Measurements from ENCODE around the gene MTIF3.

The MTIF3 gene

DNA sequence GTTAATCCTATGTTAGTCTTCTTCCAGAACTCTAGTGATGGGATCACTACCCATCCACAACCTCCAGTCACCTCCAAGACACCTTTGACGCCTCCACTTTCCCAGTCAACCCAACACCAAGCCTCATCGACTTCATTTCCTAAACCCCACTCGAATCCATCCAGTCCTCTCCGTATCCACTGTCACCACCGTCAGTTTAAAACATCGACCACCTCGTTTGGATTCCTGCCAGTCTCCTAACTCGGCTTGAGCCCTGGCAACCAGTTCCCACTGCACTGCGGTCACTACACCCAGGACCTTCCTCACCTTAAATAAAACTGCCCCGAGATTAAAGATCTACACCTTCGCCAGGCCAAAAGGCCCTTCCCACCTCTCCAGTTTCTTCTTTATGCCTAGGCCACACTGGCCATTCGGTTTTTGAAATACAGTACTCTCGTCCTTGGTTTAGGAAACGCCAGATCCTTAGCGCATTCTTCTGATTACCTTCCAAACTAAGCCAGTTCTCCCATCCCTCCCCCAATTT lies 1.2 kb downstream of the MTIF3 start:
- Histone ChIP-seq H3K9me3 (replicated peaks; ENCODE audit: low read length) (no peaks in the 10 kb centered on the region), H3K27me3 (ENCODE audit: control insufficient read depth, insufficient read depth, low read length) (peaks cover 11% of the 10 kb centered on the region), H3K36me3 (ENCODE audit: insufficient read depth, low read length) (no peaks in the 10 kb centered on the region), H3K4me1 (ENCODE audit: control insufficient read depth, insufficient read depth, low read length) (peaks cover 12% of the 10 kb centered on the region), H3K4me3 (ENCODE audit: low read length) (peak overlapping the region; percentile 96), H3K9ac (ENCODE audit: low read depth, low read length) (peak overlapping the region; percentile 95), H3K4me2 (ENCODE audit: low read length) (peak overlapping the region; percentile 91)

DNA sequence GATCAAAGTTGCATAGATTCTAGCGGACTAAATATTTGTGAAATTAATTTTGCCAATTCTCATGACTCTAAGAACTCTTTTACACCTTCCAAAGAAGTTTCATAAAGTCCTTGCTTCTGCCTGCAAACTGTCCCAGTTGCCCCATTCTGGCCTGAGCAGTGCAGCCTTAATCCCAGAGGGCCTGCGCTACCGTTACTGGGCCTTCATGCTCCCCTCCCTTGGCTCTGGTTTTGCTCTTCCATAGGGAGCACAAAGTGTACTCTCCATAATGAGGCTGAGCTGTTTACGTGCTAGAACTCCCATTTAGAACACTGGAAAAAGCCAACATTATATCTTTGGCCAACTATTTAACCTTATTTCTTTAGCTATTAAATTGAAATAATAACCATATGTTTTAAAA lies 2.1 kb downstream of the MTIF3 start:
- H3K4me1 ChIP-seq (ENCODE audit: control insufficient read depth, insufficient read depth, low read length) = peaks cover 12% of the 10 kb centered on the region

DNA sequence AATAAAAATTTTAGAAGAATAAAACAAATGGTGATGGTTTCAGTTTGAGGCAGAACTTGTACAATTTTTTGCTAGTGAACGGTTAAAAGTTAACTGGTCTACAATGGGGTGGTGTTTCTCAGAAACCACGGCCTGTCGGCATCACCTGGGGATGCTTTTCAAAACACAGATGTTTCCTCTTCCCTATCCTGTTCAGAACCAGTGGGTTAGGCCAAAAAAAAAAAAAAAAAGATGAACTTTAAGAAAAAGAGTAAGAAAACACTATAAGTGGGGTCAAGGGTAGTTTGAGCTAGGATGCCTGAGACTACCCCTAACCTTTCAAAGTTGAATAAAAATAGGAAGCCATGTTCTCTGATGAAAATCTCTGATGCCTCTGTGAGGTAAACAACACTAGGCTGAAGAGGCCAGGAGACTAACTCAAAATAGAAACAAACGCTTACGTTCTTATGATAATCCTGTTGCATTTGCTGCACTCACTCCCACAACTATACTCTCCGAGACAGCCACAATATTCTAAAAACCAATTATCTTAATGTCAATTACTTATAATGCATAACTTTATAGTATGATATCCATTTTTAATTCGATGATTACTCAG lies 3.3 kb downstream of the MTIF3 start:
- Histone ChIP-seq H3K27me3 (ENCODE audit: control insufficient read depth, insufficient read depth, low read length) (peaks cover 2% of the 10 kb centered on the region), H3K4me1 (ENCODE audit: control insufficient read depth, insufficient read depth, low read length) (peaks cover 12% of the 10 kb centered on the region), H3K9ac (ENCODE audit: low read depth, low read length) (no peak overlapping the region), H3K9me3 (replicated peaks; ENCODE audit: low read length) (no peaks in the 10 kb centered on the region), H3K36me3 (ENCODE audit: insufficient read depth, low read length) (peaks cover 6% of the 10 kb centered on the region), H3K4me3 (ENCODE audit: low read length) (no peak overlapping the region), H3K4me2 (ENCODE audit: low read length) (no peak overlapping the region)

More for the DNA sequence above, 2.1 kb downstream of the MTIF3 start:
- H3K36me3 ChIP-seq (ENCODE audit: insufficient read depth, low read length) = no peaks in the 10 kb centered on the region
- H3K4me3 ChIP-seq (ENCODE audit: low read length) = no peak overlapping the region
- H3K9ac ChIP-seq (ENCODE audit: low read depth, low read length) = no peak overlapping the region
- H3K4me2 ChIP-seq (ENCODE audit: low read length) = no peak overlapping the region
- peaks cover 2% of the 10 kb centered on the region for H3K27me3 ChIP-seq (ENCODE audit: control insufficient read depth, insufficient read depth, low read length)
- no peaks in the 10 kb centered on the region for H3K9me3 ChIP-seq (replicated peaks; ENCODE audit: low read length)

DNA sequence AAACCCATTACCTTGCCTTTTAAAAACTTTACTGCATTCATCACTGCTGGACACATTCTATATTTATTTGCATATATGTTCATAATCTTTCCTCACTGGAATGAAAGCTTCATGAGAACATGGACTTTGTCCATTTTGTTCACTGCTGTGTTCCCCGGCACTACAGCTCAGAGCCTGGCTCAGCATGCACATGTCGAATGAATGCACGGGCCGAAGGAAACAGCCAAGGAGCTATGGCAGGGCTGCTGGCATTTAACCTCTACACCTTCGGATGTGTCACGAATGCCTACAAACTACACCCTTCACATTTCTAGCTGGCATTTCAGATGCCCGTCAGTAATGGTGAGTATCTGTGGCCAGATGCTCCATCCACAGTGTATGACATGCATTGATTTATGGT lies 7.6 kb downstream of the MTIF3 start:
- Histone ChIP-seq H3K36me3 (ENCODE audit: insufficient read depth, low read length) (peaks cover 14% of the 10 kb centered on the region), H3K4me2 (ENCODE audit: low read length) (no peak overlapping the region), H3K27me3 (ENCODE audit: control insufficient read depth, insufficient read depth, low read length) (no peaks in the 10 kb centered on the region), H3K4me1 (ENCODE audit: control insufficient read depth, insufficient read depth, low read length) (no peaks in the 10 kb centered on the region), H3K4me3 (ENCODE audit: low read length) (no peak overlapping the region), H3K9me3 (replicated peaks; ENCODE audit: low read length) (no peaks in the 10 kb centered on the region), H3K9ac (ENCODE audit: low read depth, low read length) (no peak overlapping the region)

DNA sequence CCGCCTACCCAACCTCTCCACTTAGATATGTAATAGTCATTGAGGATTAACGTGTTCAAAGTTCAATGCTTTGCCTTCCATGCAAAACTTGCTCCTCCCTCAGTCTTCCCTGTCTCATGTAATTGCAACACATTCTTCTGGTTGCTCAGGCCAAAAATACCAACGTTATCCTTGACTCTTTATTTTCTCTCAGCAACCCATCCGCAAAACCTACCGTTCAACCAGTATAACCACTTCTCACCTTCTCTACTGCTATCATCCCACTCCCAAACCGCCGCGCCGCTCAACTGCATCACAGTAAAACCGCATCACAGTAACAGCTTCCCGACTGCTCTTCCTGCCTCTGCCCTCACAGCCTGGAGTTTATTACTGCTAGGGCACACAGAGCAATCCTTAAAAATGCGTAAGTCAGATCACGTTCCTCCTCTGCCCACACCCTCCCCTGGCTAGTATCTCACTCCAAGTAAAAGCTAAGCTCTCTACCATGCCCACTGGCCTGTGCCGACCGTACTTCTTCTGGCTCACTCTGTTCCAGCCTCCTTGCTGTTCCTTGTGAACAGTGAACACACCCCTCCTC lies 8.2 kb downstream of the MTIF3 start:
- no peaks in the 10 kb centered on the region for H3K27me3 ChIP-seq (ENCODE audit: control insufficient read depth, insufficient read depth, low read length)
- H3K4me1 ChIP-seq (ENCODE audit: control insufficient read depth, insufficient read depth, low read length) = no peaks in the 10 kb centered on the region
- no peak overlapping the region for H3K9ac ChIP-seq (ENCODE audit: low read depth, low read length)
- H3K4me3 ChIP-seq (ENCODE audit: low read length) = no peak overlapping the region
- H3K9me3 ChIP-seq (replicated peaks; ENCODE audit: low read length) = no peaks in the 10 kb centered on the region
- peaks cover 16% of the 10 kb centered on the region for H3K36me3 ChIP-seq (ENCODE audit: insufficient read depth, low read length)
- H3K4me2 ChIP-seq (ENCODE audit: low read length) = no peak overlapping the region

DNA sequence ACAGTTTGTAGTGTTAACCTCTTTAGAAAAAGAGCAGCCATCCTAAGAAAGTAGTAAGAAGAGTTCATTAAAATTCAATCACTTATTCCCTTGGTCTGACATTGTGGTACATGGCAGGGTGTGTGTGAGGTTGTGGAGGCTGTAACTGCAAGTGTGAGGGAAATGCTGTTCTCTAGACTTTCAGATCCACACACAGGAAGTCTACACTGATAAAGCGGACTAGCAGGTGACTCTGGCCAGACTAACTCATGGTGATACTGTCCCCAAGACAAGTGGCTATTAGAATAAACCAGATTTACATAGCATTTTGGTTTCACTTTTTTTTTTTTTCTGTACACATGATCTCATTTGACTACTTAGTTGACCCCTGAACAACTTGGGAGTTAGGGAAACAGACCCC lies 10.0 kb downstream of the MTIF3 start:
- no peaks in the 10 kb centered on the region for H3K27me3 ChIP-seq (ENCODE audit: control insufficient read depth, insufficient read depth, low read length)
- no peak overlapping the region for H3K4me2 ChIP-seq (ENCODE audit: low read length)
- H3K4me3 ChIP-seq (ENCODE audit: low read length) = no peak overlapping the region
- no peaks in the 10 kb centered on the region for H3K4me1 ChIP-seq (ENCODE audit: control insufficient read depth, insufficient read depth, low read length)
- H3K9ac ChIP-seq (ENCODE audit: low read depth, low read length) = no peak overlapping the region
- H3K36me3 ChIP-seq (ENCODE audit: insufficient read depth, low read length) = peaks cover 27% of the 10 kb centered on the region
- no peaks in the 10 kb centered on the region for H3K9me3 ChIP-seq (replicated peaks; ENCODE audit: low read length)

DNA sequence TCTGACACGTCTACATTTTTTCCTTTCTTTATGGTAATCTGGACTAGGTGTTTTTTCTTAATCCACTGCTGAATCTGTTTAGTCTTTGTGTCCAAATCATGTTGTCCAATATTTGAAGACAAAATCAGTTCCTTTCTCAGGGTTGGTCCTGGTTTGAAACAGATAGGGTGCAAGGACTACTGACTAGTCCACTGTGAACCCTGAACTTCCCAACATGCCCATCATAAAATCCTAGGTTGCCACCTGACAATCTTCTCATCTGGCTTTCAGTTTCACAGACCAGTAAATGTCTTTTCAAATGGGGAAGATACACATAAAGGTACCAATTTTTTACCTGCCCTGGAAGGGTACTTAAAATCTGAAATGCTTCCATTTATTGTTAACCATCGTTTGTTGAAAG lies 13.2 kb downstream of the MTIF3 start:
- Histone ChIP-seq H3K4me3 (ENCODE audit: low read length) (no peak overlapping the region), H3K36me3 (ENCODE audit: insufficient read depth, low read length) (peaks cover 41% of the 10 kb centered on the region), H3K4me1 (ENCODE audit: control insufficient read depth, insufficient read depth, low read length) (no peaks in the 10 kb centered on the region), H3K9ac (ENCODE audit: low read depth, low read length) (no peak overlapping the region), H3K9me3 (replicated peaks; ENCODE audit: low read length) (no peaks in the 10 kb centered on the region), H3K4me2 (ENCODE audit: low read length) (no peak overlapping the region), H3K27me3 (ENCODE audit: control insufficient read depth, insufficient read depth, low read length) (no peaks in the 10 kb centered on the region)

DNA sequence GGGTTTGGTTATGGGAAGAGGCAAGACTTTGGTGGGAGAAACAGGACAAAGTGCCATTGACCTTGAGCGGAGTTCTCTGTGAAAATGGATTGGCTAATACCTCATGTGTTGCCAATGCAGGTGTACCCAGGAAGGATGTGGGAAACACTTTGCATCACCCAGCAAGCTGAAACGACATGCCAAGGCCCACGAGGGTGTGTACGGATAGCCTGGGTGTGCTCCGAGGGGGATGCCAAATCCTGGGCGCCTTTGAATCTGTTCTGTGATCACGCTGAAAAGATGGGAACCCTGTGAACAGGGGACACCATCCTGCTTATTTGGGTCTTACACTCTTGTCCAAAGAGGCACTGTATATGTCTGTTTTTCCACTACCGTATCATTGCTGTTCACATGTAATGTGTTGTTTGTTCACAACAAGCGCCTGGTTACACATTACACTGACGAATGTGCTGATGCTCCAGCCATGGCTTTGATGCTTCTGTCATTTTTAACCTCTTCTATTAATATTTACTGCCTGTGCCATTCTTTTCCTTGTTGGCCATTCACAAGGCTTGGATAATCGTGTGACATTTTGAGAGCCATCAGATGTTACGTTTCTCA lies 17.7 kb downstream of the MTIF3 start:
- H3K9ac ChIP-seq (ENCODE audit: low read depth, low read length) = no peak overlapping the region
- no peaks in the 10 kb centered on the region for H3K27me3 ChIP-seq (ENCODE audit: control insufficient read depth, insufficient read depth, low read length)
- H3K4me3 ChIP-seq (ENCODE audit: low read length) = no peak overlapping the region
- H3K36me3 ChIP-seq (ENCODE audit: insufficient read depth, low read length) = peaks cover 75% of the 10 kb centered on the region
- no peaks in the 10 kb centered on the region for H3K9me3 ChIP-seq (replicated peaks; ENCODE audit: low read length)
- no peaks in the 10 kb centered on the region for H3K4me1 ChIP-seq (ENCODE audit: control insufficient read depth, insufficient read depth, low read length)
- no peak overlapping the region for H3K4me2 ChIP-seq (ENCODE audit: low read length)

DNA sequence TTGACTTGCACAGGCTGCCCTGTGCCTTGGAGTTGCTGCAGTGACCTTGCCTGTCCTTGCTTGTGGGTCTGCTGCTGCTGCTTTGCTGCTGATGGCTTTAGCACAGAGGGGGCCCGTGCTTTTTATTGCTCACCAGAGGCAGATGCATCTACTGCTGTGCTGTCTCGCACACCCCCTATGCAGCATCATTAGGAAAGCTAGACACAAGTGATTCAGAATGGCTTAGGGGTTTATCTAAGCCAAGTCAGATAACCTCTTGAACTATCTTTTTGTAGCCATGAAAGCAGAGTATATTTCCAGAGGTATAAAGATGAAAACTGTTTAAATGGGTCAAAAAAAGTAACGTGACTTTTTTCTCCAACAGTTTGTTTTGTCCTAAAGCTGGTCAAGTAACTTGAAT lies 18.2 kb downstream of the MTIF3 start:
- no peaks in the 10 kb centered on the region for H3K9me3 ChIP-seq (replicated peaks; ENCODE audit: low read length)
- H3K36me3 ChIP-seq (ENCODE audit: insufficient read depth, low read length) = peaks cover 77% of the 10 kb centered on the region

DNA sequence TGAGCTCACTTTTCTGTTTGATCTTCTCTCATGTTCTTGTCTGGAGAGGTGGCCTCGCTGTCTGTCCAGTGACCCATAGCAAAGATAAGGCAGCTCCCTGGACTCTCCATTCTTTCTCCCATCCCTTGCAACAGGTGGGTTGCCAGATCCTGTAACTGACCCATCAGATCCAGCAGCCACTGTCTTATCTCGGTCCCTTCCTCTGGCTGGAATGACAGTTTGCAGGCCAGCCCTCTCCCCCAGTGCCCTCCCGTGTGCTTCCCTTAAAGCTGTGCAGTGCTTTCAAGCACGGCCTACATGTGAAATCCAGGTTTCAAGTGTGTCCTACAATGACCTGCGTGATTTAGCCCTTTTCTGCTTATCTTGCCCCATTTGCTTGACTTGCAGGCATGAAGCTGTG lies 22.2 kb downstream of the MTIF3 start:
- no peak overlapping the region for H3K4me3 ChIP-seq (ENCODE audit: low read length)
- no peaks in the 10 kb centered on the region for H3K27me3 ChIP-seq (ENCODE audit: control insufficient read depth, insufficient read depth, low read length)
- no peak overlapping the region for H3K4me2 ChIP-seq (ENCODE audit: low read length)
- no peak overlapping the region for H3K9ac ChIP-seq (ENCODE audit: low read depth, low read length)
- H3K36me3 ChIP-seq (ENCODE audit: insufficient read depth, low read length) = peaks cover 62% of the 10 kb centered on the region
- no peaks in the 10 kb centered on the region for H3K9me3 ChIP-seq (replicated peaks; ENCODE audit: low read length)
- peaks cover 30% of the 10 kb centered on the region for H3K4me1 ChIP-seq (ENCODE audit: control insufficient read depth, insufficient read depth, low read length)

More for the DNA sequence above, 18.2 kb downstream of the MTIF3 start:
- peaks cover 3% of the 10 kb centered on the region for H3K4me1 ChIP-seq (ENCODE audit: control insufficient read depth, insufficient read depth, low read length)
- no peak overlapping the region for H3K4me3 ChIP-seq (ENCODE audit: low read length)
- H3K4me2 ChIP-seq (ENCODE audit: low read length) = no peak overlapping the region
- no peaks in the 10 kb centered on the region for H3K27me3 ChIP-seq (ENCODE audit: control insufficient read depth, insufficient read depth, low read length)
- H3K9ac ChIP-seq (ENCODE audit: low read depth, low read length) = no peak overlapping the region

DNA sequence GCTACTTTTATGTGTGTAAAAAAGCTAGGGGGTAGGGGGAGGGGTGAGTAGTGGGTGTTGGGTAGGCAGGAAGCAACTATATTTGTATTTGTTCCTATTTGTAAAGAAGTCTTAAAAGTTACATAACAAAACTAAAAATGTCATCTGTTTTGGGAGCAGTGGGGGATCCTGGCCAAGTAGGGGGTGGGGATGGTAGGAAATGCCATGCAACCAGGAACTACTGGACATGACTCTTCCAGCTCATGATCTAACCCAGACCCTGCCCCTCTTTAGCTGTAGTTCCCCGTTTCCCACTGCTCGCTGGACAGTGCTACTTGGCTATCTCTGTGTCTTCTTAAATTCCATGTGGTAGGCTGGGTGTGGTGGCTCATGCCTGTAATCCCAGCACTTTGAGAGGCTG lies 22.7 kb downstream of the MTIF3 start:
- H3K27me3 ChIP-seq (ENCODE audit: control insufficient read depth, insufficient read depth, low read length) = no peaks in the 10 kb centered on the region
- H3K4me2 ChIP-seq (ENCODE audit: low read length) = no peak overlapping the region
- no peak overlapping the region for H3K4me3 ChIP-seq (ENCODE audit: low read length)
- no peak overlapping the region for H3K9ac ChIP-seq (ENCODE audit: low read depth, low read length)
- H3K4me1 ChIP-seq (ENCODE audit: control insufficient read depth, insufficient read depth, low read length) = peaks cover 30% of the 10 kb centered on the region
- peaks cover 57% of the 10 kb centered on the region for H3K36me3 ChIP-seq (ENCODE audit: insufficient read depth, low read length)
- H3K9me3 ChIP-seq (replicated peaks; ENCODE audit: low read length) = no peaks in the 10 kb centered on the region

All from skeletal muscle satellite cell (primary cell).